GM18873 (cell line): ENCODE measurements around the gene DNAJC1.
A peak's percentile ranks its signal among the peaks of the same experiment; 100 is the strongest.
"Not testable (repeated sequence)": the region's sequence is repeated elsewhere in the genome, so short reads cannot be mapped to it uniquely, and the experiment has no call there.

Experiments used
- ATAC-seq: cut with Tn5 transposase; IDR thresholded peaks from one replicate; pipeline ENCODE4 v1.9.1; 2021; ENCODE audit warnings: mild to moderate bottlenecking, moderate library complexity, moderate number of reproducible peaks; ENCODE audit not compliant: unreplicated experiment, low FRiP score

DNAJC1 gene, protein sequence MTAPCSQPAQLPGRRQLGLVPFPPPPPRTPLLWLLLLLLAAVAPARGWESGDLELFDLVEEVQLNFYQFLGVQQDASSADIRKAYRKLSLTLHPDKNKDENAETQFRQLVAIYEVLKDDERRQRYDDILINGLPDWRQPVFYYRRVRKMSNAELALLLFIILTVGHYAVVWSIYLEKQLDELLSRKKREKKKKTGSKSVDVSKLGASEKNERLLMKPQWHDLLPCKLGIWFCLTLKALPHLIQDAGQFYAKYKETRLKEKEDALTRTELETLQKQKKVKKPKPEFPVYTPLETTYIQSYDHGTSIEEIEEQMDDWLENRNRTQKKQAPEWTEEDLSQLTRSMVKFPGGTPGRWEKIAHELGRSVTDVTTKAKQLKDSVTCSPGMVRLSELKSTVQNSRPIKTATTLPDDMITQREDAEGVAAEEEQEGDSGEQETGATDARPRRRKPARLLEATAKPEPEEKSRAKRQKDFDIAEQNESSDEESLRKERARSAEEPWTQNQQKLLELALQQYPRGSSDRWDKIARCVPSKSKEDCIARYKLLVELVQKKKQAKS

DNA sequence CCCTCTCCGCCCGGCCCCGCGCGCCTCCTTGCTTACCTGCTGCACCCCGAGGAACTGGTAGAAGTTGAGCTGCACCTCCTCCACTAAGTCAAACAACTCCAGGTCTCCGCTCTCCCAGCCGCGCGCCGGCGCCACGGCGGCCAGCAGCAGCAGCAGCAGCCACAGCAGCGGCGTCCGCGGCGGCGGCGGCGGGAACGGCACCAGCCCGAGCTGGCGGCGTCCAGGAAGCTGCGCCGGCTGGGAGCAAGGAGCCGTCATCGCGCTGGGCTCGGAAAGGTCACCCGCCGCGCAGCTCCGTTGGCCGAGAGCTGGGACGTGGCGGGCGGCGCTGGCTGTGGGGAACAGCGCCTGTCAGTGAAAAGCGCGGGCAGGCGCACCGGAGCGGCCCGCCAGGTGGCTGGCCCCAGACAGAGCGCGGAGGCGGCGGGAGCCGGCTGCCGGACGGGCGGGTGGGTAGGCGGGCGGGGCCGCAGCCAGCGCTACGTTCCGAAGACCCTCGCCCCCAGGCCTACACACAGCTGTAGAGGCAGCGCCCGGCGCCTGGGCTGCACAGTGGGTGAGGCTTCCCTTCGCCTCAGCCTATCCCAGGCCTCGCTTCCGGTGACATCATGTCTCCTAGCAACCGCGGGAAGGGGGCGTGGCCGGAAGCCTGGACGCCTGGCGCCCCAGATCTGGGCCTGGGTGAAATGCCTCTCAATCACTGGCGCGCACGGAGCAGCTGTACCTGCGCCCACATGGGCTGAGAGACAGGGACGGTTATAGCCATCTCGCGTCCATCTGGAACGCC is at the start of gene DNAJC1:
Gene DNAJC1 (minus strand): TSS at position 554 of the 787 bp plus-strand sequence. CDS start 296 bp downstream, at position 258.
- peak; percentile 92 for ATAC-seq

- no peak for ATAC-seq
These were observed 49.5 kb upstream of the DNAJC1 start for GRCh38 chr10:22053048-22053447.

GRCh38 chr10:22049635-22050034 is 46.1 kb upstream of the DNAJC1 start:
- no peak for ATAC-seq

GRCh38 chr10:22047812-22048211 is 44.3 kb upstream of the DNAJC1 start:
- ATAC-seq: no peak

DNA sequence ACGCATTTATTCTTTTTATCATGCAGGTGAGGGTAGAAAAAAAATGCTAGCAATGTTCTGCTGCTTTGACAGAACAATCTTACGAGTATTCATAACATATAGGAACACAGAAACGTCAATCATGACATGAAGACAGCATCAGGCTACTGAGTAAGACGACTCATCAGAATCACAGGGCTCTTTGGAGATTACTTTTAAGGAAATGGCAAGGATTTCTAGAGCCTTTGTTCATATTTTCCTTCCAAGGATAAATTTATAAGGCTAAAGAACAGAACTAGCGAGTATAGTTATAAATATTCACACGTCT is 39.8 kb upstream of the DNAJC1 start:
- ATAC-seq: no peak

DNA sequence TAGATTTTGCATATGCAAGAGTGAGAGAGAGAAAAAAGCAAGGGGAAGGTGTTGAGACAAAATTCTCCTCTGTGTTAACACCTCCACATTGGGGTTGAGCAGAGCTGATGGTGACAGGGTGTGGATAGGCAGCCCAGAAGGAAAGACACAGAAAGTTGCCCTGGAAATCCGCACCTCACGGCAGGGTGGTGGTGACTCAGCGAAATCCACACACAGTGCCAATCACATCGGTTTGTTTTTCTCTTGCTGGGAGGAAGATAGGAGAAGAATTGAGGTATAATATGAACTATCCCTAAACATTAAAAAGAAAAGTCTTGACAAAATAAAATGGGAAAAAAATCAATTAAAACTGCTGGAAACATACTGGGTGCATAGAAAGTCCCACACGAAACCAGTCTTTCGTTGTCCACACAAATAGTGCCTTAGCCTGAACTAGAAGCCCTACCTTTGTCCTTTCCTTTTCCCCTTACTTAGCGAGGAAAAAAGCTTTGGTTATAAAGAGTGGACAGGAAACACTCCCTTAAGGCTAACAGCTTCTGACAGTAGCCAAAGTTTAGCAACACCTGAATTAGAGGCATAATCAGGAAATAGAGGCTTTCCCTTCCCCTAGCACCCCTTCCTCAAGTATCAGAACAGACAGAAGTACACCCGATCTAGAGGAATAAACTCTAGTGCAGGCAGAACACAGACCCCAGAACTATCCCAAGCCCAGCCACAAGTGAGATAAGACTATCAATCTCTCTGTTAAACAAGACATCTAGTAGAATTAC is 39.2 kb upstream of the DNAJC1 start:
- ATAC-seq: no peak

- ATAC-seq: no peak
These were observed 30.8 kb upstream of the DNAJC1 start for GRCh38 chr10:22034333-22034732.

GRCh38 chr10:22032268-22032667 is 28.7 kb upstream of the DNAJC1 start:
- not testable (repeated sequence) for ATAC-seq

DNA sequence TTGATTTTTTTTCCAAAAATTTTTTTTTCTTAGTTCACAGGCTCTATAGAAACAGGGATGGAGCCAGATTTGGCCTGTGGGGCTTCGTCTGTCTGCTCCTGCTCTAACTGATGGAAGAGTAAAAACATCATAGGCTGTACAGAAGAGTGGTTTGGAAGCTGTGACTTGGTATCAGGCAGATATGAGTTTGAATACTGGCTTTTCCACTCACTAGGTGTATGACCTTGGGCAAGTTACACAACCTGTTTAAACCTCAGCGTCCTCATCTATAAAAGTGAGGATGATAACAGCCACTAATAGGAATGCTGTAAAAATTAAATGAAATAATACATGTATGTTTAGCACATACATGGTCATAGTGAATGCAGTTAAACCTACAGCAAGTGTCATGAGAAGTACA is 26.9 kb upstream of the DNAJC1 start:
- ATAC-seq: no peak

DNA sequence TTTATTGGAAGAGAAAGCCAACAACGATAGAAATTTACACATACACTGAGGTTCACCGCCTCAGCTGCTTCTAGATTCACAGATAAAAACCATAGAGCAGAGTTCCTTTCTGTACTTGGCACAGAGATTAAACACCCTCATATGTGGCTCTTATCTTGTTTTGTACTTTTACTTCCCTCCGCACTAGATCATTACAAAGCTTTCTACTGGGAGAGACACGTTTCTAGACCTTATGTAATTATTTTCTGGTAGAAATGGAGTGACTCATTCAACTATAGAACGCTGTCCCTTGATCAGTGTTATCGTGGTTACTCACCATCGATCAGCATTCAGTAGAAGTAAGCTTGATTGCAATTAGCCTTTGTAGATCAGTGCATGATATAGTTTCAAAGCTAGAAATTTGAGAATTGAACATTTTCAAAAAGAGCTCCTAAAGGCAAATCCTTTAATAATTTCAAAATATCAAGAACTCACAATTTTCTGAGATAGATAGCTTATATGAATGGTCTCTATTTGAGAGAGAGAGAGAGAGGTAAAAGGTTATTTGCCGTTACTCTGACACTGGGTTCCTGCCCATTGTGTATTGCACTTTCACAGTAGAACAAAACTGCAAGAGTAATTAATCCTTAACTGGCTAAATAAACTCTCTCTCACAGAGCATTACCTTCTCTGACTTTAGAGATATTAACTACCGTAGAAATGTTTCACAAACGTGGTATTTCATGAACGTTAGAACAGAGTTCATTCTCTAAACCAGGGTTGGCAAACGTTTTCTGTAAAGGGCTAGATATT is 26.1 kb upstream of the DNAJC1 start:
- ATAC-seq: no peak

DNA sequence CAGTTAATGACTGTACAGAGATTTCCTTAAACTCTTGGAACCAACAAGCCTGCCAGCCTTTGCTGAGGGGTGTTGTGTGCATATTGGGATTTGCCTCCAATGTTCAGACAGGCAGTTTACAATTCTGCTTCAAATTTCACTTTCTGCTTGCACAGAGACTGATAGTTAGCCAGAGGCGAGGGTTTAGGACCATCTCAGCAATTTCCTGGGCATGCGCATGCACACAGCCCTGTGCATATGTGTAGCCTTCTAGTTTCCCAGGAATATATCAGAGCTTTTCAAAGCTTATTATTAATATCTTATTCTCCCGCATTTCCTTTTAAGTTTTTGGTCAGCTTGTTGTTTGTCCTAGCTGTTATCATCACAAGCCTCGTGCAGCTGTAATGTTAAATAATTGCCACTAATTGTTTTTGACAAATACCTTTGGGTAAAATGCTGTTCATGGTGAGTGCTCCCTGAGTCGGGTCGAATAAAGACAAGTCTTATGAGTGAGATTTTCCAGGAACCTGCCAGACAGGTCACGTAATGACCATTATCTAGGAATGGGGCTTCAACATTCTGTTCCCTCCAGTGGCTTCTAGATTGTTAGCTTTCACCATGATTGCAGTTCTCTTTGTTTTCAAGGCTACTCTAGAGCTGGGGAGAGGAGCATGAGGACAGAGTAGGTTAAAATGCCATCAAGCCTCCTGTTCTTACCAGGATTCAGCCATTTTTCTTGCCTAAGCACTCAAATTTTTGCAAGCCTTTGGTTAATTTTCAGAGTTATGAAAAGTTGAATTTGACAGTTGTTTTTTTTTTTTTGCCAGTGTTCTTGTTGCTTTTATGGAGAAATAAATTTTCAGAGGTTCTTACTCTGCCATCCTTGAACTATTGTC is 24.1 kb upstream of the DNAJC1 start:
- no peak for ATAC-seq

DNA sequence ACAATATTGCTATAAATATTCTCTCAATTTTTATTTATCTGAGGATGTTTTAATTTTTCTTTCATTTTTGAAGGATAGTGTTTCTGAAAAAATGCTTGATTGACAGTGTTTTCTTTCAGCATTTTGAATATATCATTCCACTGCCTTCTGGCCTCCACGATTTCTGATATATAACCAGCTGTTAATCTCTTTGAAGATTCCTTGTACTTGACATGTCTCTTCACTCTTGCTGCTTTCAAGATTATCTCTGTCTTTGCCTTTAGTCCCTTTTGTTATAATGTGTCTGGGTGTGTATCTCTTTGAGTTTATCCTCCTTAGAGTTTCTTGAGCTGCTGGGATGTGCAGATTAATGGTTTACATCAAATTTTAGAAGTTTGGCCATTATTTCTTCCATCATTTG is 22.8 kb upstream of the DNAJC1 start:
- no peak for ATAC-seq

GRCh38 chr10:22023508-22023907 is 20.0 kb upstream of the DNAJC1 start:
- ATAC-seq: no peak

- no peak for ATAC-seq
These were observed 18.9 kb upstream of the DNAJC1 start for GRCh38 chr10:22022257-22023032.

DNA sequence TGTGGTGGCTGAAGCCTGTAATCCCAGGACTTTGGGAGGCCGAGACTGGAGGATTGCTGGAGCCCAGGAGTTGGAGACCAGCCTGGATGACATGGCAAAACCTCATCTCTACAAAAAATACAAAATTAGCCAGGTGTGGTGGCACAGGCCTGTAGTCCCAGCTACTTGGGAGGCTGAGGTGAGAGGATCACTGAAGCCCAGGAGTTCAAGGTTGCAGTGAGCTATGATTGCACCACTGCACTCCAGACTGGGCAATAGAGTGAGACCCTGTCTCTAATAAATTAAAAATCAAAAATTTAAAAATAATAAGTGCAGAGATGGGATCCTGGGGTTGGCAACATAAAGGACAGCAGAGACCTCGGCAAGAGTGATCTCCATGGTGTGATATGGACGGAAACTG is 17.6 kb upstream of the DNAJC1 start:
- ATAC-seq: not testable (repeated sequence)

- ATAC-seq: no peak
These were observed 13.9 kb upstream of the DNAJC1 start for GRCh38 chr10:22017283-22018020.

- no peak for ATAC-seq
These were observed 12.6 kb upstream of the DNAJC1 start for GRCh38 chr10:22016046-22016705.
